HepG2 (cell line): ENCODE measurements around the gene TTLL8.

Experiments
- ETV6 ChIP-seq: sonication (generic); formaldehyde crosslinking; conservative IDR thresholded peaks from 2 replicates; pipeline ENCODE4 v1.4.0; 2020; ENCODE audit warnings: missing genetic modification reagents
- GABPA ChIP-seq, 2 experiments: IDR thresholded peaks; 2 replicates each; pipeline ENCODE4 v1.6.1; 2011 to 2016; ENCODE audit warnings: low read depth in 2 of 2, low read length in 1 of 2, missing biosample characterization in 1 of 2, missing genetic modification characterization in 1 of 2
- MEIS2 ChIP-seq: sonication (generic); formaldehyde crosslinking; IDR thresholded peaks from 2 replicates; pipeline ENCODE4 v1.9.0; 2021; ENCODE audit warnings: mild to moderate bottlenecking, missing genetic modification reagents
- PLSCR1 ChIP-seq: sonication (generic); formaldehyde crosslinking; IDR thresholded peaks from 2 replicates; pipeline ENCODE4 v1.5.0; 2020; ENCODE audit warnings: missing genetic modification reagents, mild to moderate bottlenecking, borderline replicate concordance
- POLR2AphosphoS5 ChIP-seq: IDR thresholded peaks from 2 replicates; pipeline ENCODE4 v1.6.1; 2012; ENCODE audit warnings: low read depth, low read length
- REST ChIP-seq, 2 experiments: IDR thresholded peaks; 2 replicates each; pipeline ENCODE4 v1.6.1; 2011 to 2012; ENCODE audit warnings: low read length in 2 of 2, borderline replicate concordance in 1 of 2, low read depth in 1 of 2, mild to moderate bottlenecking in 1 of 2, moderate library complexity in 1 of 2
- SMC3 ChIP-seq: IDR thresholded peaks from 2 replicates; pipeline ENCODE4 v1.6.1; 2011; ENCODE audit warnings: low read length, improper control_type of control experiment
- ZFX ChIP-seq: sonication (generic); formaldehyde crosslinking; IDR thresholded peaks from 2 replicates; pipeline ENCODE4 v1.4.0; 2020; ENCODE audit warnings: mild to moderate bottlenecking, low read depth, missing genetic modification reagents, moderate library complexity
- ZNF24 ChIP-seq: fragments of 450-650 bp; IDR thresholded peaks from 2 replicates; pipeline ENCODE4 v1.6.1; 2017; ENCODE audit warnings: antibody characterized with exemption, mild to moderate bottlenecking
- TF ChIP-seq, protein P1 (sequence below): sonication (generic); IDR thresholded peaks from 2 replicates; pipeline ENCODE4 v1.6.1; 2016; ENCODE audit warnings: low read depth, borderline replicate concordance
- TF ChIP-seq, protein P2 (sequence below): sonication (generic); formaldehyde crosslinking; IDR thresholded peaks from 2 replicates; pipeline ENCODE4 v1.5.0; 2020; ENCODE audit warnings: mild to moderate bottlenecking, missing genetic modification reagents, moderate library complexity
- TF ChIP-seq, protein P3 (sequence below): IDR thresholded peaks from 2 replicates; pipeline ENCODE4 v1.6.1; 2016; ENCODE audit warnings: missing compliant biosample characterization, missing genetic modification reagents, borderline replicate concordance

- TF ChIP-seq MEIS2, result no peak
- TF ChIP-seq GABPA (IDR thresholded peaks at IDR 0.05; ENCODE audit: low read depth, low read length), result no peak
- TF ChIP-seq GABPA (CRISPR knock-in tag; IDR thresholded peaks at IDR 0.05; ENCODE audit: low read depth), result no peak
- TF ChIP-seq, protein P1, sequence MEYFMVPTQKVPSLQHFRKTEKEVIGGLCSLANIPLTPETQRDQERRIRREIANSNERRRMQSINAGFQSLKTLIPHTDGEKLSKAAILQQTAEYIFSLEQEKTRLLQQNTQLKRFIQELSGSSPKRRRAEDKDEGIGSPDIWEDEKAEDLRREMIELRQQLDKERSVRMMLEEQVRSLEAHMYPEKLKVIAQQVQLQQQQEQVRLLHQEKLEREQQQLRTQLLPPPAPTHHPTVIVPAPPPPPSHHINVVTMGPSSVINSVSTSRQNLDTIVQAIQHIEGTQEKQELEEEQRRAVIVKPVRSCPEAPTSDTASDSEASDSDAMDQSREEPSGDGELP, result no peak
- TF ChIP-seq, protein P2, sequence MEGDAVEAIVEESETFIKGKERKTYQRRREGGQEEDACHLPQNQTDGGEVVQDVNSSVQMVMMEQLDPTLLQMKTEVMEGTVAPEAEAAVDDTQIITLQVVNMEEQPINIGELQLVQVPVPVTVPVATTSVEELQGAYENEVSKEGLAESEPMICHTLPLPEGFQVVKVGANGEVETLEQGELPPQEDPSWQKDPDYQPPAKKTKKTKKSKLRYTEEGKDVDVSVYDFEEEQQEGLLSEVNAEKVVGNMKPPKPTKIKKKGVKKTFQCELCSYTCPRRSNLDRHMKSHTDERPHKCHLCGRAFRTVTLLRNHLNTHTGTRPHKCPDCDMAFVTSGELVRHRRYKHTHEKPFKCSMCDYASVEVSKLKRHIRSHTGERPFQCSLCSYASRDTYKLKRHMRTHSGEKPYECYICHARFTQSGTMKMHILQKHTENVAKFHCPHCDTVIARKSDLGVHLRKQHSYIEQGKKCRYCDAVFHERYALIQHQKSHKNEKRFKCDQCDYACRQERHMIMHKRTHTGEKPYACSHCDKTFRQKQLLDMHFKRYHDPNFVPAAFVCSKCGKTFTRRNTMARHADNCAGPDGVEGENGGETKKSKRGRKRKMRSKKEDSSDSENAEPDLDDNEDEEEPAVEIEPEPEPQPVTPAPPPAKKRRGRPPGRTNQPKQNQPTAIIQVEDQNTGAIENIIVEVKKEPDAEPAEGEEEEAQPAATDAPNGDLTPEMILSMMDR, result no peak
- TF ChIP-seq SMC3, result no peak
- TF ChIP-seq REST (IDR thresholded peaks at IDR 0.05; ENCODE audit: borderline replicate concordance in 1 of 2, low read depth in 1 of 2, low read length in 2 of 2), result no peak
- TF ChIP-seq PLSCR1 (CRISPR knock-in tag), result no peak
- no peak for TF ChIP-seq ETV6 (CRISPR knock-in tag)
- TF ChIP-seq, protein P3, sequence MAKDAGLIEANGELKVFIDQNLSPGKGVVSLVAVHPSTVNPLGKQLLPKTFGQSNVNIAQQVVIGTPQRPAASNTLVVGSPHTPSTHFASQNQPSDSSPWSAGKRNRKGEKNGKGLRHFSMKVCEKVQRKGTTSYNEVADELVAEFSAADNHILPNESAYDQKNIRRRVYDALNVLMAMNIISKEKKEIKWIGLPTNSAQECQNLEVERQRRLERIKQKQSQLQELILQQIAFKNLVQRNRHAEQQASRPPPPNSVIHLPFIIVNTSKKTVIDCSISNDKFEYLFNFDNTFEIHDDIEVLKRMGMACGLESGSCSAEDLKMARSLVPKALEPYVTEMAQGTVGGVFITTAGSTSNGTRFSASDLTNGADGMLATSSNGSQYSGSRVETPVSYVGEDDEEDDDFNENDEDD, result no peak
- TF ChIP-seq ZFX (CRISPR knock-in tag), result no peak
- no peak for TF ChIP-seq POLR2AphosphoS5
- no peak for TF ChIP-seq ZNF24
These were observed 89.1 kb downstream of the TTLL8 start for GRCh38 chr22:49968831-49969661.
